GM18499 (cell line): ENCODE data around the gene DCAF8.

ENCODE experiments used
- ATAC-seq: cut with Tn5 transposase; IDR thresholded peaks from one replicate; pipeline ENCODE4 v1.9.1; 2021; ENCODE audit warnings: moderate number of reproducible peaks; ENCODE audit not compliant: insufficient read depth, unreplicated experiment

The DCAF8 gene

DNA sequence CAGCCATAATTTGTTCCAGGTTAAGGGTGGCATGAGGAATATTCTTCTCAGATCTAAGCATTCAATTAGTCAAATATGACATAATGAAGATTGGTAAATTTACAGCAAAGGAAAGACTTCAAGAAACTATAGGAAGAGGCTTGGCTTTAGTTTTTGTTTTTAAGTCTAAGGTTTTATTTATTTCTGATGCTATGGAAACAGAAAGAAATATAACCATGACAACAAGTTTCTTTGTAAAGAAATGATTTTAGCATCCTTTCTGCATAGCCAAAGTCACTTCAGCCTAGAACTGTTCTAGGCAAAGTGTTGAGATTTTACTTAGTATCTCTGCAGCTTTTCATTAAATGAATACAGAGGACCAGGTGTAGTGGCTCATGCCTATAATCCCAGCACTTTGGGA lies 29.4 kb downstream of the DCAF8 start:
- no peak for ATAC-seq

DNA sequence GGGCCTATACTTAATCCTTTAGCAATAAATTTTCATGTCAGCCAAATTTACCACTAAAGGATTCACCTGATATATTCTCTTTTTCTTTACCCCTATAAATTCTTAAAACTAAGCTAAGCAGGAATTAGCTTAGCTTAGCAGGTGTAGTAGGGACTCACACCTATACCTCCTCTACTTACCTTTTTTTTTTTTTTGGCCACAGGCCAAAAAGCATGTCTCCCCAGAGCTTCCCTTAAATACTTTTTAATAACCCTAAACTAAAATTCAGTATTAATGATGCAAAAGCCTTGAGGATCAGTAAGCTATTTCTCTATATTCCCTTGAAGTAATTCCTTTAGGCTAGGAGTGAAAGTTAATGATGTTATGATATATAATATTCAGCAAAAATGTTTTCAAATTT lies 33.9 kb downstream of the DCAF8 start:
- no peak for ATAC-seq

DNA sequence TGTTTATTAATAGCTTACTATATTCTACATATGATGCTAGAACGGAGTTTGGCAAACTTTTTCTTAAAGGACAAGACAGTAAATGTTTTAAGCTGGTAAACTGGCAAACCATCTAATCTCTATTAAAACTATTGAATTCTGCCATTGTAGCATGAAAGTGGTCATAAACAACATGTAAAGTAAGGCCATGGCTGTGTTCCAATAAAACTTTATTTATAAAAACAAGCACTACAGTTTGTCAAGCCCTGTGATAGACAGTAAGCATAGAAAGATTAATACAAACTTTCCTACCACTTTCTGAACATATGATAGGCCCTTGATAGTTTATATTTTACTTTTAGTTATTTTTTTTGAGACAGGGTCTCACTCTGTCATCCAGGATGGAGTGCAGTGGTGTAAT lies 34.8 kb downstream of the DCAF8 start:
- ATAC-seq: no peak

DNA sequence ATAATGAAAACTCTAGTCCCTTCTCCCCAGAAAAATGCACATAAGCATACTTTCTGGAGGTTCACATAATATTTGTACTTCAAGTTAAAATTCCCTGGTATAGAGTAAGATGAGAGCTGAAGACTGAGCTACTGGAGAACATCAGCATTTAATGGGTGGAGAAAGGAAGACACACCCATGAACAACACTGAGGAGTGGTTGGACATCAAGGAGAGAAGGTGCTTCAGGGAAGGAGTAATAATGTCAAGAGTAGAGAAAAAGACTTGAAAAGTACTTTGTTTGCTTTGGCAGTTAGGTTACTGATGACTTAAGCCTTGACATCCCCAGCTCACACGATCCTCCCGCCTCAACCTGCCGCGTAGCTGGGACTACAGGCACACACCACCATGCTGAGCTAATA lies 35.3 kb downstream of the DCAF8 start:
- no peak for ATAC-seq

DNA sequence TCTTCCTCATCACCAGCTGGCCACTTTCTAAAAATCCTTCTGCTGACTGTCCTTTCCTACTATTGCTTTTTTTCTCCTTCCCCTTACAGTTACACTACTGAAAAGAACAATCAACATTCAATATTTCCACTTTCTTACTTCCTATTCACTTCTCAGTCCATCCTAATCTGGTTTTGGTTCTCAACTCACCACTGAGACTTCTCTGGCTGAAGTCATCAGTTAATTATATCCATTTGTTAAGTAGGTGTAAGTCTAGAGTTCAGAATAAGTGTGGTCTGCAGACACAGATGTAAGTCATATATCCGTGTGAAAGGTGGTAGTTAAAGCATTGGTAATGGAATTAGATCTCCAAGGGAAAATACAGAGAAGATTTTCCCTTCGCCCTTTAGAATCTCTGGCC lies 35.7 kb downstream of the DCAF8 start:
- no peak for ATAC-seq

DNA sequence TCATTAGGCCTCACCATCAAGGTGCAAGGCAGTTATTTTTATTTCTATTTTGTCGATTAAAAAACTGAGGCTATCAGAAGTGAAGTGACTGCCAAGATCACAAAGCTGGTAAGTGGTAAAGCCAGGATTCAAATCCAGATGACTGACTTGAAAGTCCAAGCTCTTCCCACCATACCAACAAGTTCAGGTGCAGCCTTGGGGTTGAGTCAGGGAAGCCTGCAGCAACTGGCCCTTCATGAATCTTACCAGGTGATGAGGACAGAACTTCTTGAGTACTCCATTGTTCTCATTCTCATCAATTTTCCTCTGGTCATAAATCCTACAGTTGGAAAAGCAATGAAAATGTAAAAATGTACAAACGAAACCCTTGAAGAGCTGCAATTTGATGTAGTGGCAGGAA lies 37.0 kb downstream of the DCAF8 start:
- no peak for ATAC-seq

DNA sequence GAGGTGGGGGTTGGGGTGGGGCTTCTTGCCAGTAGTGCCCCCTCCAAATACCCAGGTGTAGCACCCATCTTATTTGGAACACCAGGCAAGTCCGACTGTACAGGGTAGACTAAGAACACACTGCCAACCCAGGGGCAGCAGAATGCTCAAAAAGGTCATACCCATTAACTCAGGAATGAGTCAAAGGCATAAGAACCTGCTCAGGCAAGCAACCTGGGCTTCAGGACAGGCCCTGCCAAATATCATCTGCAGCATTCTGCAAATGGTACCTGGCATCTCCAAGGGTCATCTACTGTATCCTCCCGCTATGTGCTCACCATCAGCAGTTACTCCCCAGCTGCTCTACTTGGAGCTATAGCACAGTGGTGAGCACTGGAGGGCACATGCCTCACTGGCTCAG lies 37.7 kb downstream of the DCAF8 start:
- no peak for ATAC-seq

DNA sequence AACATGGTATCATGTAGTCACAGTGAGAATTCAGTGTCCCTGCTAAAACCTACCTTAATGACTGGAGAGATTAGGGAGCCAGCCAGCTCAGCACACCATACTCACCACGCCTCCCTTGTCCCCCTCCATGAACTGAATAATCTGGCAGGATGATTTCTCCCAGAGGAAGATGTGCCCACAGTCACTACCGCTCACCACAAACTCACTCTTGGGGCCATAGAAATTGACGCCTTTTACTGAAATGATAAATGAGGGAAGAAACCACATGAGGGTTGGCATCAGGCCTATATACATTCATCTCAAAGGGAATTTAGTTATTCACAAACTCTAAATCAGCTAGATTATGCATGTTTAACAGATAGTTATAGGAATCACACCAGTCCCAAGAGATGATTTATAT lies 39.8 kb downstream of the DCAF8 start:
- ATAC-seq: no peak

DNA sequence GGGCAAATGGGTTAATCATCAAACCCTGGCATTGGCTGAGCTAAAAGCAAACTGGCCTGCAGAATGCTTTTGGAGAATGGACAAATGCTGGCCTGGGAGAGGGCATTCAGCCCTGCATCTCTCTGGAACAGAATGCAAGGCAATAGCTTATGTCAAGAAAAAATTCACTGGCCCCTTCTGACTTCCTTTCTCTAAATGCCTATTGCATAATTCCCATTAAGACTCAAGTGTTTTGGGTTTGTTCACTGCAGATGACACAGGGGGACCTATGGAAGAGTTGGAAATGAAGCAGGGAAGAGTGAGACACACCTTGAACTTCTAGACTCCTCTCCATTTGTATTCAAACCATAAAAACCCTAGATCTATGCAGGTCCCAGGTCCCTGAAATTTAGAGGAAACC lies 41.3 kb downstream of the DCAF8 start:
- no peak for ATAC-seq

DNA sequence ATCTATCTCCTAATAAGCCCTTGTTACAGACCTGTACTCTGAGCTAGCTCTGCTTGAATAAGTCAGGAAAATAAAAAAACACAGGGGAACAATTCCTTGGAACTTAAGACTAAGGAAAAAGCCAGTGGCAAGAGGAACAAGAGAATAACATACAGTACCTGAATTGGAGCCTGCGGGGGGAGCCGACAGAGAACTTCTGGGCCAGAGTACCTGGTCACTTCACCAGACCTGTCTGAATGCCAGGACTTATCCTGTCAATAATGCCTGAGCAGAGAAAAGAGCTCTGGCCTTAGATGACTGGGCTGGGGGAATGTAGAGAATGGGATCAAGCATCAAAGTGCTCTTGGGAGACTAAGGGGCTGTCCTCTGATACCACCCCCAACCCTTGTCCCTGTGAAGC lies 42.0 kb downstream of the DCAF8 start:
- ATAC-seq: no peak

DNA sequence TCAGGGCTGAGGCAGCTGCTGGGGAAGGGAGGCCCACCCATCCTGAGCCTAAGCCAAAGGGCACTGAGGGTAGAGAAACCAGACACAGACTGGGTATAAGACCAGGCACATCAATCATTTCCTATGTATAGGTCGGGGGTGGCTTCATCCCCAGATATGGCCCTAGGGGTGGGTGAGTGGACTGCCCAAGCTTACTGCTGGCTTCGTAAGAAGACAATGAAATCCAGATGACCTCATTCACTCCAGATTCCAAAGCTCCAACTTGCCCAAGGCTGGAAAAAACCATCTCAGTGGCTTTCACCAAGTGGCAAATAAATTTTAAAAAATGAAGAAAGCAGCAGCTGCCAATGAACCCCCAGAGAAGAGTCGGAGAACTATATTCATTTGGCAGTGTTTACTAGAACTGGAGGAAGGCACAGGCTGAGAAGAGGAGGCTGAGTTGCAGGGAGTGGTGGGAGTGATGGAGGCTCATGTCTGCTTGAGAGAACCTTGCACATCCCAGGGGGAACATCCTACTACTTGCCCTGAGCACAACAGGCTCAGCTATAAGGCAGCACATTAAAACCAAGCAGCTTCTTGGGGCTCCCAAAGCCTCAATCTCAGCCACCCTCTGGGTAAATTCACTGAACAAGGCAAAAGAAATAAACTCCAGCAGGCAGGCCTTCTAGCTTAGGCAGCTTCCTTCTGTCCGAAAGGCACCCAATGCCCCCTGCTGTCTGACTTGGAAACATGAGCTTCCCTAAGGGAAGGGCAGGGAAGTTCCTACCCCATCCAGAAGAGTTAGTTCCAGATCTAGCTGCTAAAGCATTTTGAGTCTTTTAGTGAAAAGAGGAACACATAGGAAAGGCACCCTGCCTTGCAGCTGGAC lies 43.1 kb downstream of the DCAF8 start:
- ATAC-seq: no peak

DNA sequence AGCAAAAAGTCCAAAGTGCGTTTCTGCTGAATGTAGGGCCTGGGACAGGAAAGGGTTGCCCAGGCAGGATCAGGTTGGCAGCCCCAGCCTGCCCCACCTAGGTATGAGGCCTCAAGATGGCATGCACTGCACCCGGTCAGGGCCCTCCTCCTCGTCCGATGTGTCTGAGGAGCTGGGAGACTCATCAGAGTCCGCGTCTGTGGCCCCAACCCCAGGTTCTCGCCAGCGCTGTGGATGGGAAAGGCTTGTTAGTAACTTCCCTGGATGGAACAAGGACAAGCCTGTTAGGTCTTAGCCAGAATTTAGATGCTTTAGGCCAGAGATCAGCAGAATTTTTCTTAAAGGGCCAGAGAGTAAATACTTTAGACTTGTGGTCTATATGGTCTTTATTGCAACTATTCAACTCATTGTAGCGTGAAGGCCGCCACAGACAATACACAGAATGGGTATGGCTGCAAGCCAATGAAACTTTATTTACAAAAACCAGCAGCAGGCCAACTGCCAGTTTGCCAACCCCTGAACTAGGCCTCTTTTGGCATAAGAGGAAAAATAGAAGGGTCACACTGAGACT lies 44.8 kb downstream of the DCAF8 start:
- ATAC-seq: no peak

DNA sequence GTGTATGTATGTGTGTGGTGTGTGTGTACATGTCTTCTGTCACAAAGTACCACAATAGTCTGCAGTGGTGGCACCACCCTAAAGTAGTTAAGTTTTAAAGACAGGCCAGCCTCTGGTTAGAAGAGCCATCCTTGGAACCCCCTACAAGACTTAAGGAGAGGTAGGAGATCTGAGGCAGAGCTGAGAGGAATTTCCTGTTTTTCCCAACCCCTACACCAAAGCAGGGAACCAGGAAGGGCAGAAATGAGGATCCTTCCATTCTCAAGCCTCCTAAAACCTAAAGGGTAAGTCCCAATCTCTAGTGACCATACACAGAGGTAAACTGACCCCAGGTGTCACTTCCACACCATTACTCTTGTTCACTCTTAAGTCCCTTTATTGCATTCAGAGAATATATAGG lies 46.0 kb downstream of the DCAF8 start:
- no peak for ATAC-seq

DNA sequence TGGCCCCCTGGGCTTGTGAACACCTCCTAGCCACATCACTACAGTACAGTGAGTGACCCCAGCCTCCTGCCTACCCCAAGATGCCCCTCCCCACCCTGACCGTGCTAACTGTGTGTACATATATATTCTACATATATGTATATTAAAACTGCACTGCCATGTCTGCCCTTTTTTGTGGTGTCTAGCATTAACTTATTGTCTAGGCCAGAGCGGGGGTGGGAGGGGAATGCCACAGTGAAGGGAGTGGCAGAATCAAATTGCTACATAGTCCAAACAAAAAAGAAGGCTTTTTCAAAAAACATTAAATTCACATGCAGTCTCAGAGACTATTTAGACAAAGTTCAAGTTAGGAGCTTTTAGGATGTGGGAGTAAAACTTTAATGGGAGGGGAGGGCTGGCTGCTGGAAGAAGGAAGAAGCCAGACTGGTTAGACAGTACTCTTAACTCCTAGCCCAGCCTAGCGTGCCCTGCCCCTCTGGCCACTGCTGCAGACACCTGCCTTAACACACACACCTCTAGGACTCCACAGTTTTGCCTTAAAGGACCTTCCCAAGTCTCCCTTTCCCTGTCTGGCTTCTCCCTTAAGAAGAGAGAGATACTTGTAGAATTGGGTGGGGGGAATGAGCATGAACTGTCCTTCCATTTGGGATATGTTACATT lies 47.7 kb downstream of the DCAF8 start:
- no peak for ATAC-seq

DNA sequence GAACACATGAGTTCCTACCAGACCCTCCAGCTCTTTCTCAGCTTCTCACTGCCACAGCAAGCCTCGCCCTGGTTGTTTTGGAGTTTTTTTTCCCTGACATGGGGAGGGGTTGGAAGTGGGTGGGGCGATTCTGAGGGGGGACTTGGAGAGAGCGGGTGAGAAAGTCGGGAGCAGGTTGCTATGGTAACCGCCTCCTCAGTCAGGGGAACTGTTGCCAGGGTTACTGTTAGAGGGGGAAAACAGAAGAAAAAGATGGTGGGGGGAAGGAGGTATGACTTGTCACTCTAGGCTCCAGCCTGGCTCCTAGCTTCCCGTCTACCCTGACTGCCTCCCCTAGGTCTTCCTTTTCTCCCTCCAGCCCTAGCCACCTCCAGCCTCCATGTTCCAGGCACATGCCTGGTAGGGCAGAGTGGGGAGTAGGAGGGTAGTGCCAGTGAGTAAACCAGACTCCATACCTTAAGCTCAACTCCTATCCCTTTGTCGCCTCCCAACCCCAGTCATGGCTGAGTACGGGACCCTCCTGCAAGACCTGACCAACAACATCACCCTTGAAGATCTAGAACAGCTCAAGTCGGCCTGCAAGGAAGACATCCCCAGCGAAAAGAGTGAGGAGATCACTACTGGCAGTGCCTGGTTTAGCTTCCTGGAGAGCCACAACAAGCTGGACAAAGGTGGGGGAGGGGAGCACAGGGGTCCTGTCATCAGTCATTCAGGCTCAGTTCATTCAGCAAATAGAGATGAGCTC lies 51.1 kb downstream of the DCAF8 start:
- ATAC-seq: no peak

DNA sequence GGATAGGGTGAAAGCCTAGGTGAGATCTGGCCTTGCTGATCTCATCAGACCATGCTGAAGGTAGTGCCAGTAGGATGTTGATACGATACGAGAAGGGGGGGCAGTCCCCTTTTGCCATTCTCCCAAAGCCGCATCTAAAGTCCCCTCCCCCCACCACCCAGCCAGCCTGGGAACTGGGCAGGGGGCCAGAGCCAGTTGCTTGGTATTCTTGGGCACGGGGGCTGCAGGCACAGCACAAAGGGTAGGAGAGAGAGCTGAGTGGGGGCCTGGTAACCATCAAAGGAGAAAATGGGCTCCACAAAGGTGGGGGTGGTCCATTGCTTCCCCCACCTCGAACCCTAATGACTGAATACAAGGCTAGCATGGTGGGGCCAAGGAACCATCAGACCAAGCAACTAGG lies 51.8 kb downstream of the DCAF8 start:
- no peak for ATAC-seq

DNA sequence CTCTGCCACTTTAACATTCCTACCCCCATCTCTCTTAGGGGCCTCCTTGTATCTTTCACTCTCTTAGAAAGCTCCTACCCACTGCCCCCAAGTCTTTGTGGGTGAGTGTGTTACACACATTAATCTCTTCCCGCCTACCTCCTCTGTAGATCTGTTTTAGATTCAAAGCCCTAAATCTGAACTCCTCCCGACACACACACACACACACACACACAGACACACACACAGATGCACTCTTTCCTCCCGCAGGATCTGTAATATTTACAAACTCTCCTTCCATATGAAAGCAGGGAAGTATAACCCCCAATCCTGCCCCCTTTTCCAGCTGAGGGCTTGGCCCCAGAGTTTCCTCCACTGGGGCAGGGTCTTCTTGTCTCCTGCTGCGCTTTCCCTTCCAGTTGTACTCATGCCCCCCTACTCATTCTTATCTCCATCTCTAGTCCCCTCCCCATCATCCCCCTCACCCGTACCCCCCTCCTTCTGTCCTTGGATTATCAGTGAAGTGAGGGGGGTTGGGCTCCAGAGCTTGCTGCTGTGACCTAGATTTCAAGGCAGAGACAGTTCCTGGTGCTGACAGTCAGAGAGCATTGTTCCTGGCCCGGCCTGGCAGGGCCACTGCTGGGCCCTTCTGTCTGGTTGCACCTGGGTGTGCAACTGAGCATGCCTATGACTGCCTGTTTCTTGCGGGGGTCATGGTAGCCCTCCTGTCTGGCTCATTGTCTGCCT lies 52.9 kb downstream of the DCAF8 start:
- no peak for ATAC-seq

DNA sequence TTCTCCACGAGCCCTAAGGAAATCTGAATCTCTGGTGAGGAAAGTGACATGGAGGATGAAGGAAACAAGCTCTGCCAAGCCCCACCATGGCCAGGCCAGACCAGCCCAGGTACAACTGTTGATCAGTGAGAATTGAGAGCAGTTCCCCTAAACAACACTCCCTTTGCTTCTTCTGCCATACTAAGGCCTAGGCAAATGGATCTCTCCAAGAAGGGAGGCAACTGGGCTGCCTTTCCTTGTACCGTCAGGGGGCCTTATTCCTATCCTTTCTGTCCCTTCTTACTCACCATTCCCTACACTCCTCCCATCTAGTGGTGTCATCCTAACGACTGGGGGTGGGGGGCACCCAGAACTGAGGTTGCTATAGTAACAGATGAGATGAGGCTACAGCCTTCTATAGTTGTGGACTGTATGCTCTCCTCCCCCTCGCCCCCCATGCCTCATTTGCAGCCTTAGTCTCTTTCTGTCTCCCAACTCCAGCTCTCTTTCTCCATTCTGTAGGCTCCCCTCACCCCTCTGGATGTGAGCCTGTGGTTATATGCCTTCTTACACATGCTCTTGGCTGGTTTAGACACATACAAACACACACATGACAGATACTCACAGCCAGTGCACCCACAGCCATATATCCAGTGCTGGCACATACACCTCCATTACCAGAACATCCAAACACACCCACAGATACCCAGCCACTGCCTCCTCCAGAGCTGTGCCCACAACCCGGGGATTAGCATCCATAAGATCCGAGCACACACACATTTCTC lies 53.6 kb downstream of the DCAF8 start:
- no peak for ATAC-seq

DNA sequence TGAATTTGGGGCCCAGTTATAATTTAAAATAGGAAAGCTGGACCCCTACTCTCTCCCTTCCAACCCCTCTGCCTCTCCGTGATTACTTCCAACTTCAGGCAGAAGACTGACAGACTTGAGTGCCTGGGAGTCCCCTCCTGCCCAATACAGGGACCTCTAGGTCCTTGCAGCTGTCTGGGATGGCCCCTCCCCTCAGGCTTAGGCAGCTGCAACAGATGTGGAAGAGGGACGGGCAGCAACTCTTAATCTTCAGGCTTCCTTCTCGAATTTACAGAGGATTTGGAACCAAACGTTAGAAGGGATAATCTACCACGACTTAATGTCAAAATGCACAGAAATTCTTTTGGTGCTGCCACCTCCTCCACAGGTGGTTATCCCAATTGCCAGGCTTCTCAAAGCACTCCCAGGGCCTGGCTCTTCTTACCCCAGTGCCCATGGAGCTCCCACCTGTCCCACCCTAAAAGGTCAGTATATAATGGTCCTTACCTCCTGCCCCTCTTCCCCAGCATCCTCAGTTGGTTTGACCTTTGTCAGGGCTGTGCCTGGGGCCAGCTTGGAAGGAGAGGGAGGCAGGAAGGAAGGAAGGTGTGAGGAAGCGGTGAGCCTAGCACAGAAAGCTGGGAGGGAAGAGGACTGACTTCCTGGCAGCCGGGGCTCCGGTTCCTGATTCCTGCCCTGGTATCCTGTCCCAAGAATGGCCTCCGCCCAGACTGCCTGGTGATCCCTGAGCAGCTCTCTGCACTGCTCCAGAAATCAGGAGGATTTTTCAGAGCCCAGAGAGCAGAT lies 54.4 kb downstream of the DCAF8 start:
- no peak for ATAC-seq
